SK-N-SH (cell line): ENCODE data around the gene MAST2. TPM values are rescaled to one million over a fixed set of nuclear protein-coding genes. Genes with fewer than 3 reads are reported as not detected.

Experiments
- CTCF ChIA-PET: fragments of 300-600, 350-600 bp; formaldehyde crosslinking; extraction: SDS; loops from one replicate; lab custom pipeline; 2021; lab: Yijun Ruan, JAX
- POLR2A ChIA-PET: fragments of 350-600 bp; sonication (Branson Sonifier 250); formaldehyde crosslinking; extraction: SDS; loops from one replicate; lab custom pipeline; 2020; ENCODE audit warnings: antibody characterized with exemption, inconsistent platforms; lab: Yijun Ruan, JAX
- DNase-seq: peaks from one replicate; pipeline ENCODE4 v3.0.0; 2012
- H2AFZ ChIP-seq: fragments of 200-600 bp; sonication (generic); 2 replicates; pipeline ENCODE4 v1.8.1; 2016; ENCODE audit warnings: antibody characterized with exemption, mild to moderate bottlenecking, low read depth
- H3F3A ChIP-seq: fragments of 200-600 bp; sonication (generic); replicated peaks from 2 replicates; pipeline ENCODE3; 2016; ENCODE audit warnings: antibody characterized with exemption, mild to moderate bottlenecking; ENCODE audit not compliant: insufficient read depth
- H3K27ac ChIP-seq, 2 experiments: fragments of 200-500 bp in 1 of 2; fragments of 200-600 bp in 1 of 2; sonication (Bioruptor generic) in 1 of 2; sonication (generic), shearing (Covaris generic) in 1 of 2; 2 replicates each; pipeline versions ENCODE4 v1.5.1 to v1.6.1; 2014 to 2016; ENCODE audit warnings: low read depth in 2 of 2, inconsistent platforms in 1 of 2, low read length in 1 of 2, mild to moderate bottlenecking in 1 of 2, mixed read lengths in 1 of 2
- H3K27me3 ChIP-seq: fragments of 200-600 bp; sonication (generic), shearing (Covaris generic); 2 replicates; pipeline ENCODE4 v1.6.1; 2016; ENCODE audit warnings: mixed run types; ENCODE audit not compliant: insufficient read depth
- H3K36me3 ChIP-seq, 2 experiments: fragments of 200-500 bp in 1 of 2; fragments of 200-600 bp in 1 of 2; sonication (Bioruptor generic) in 1 of 2; sonication (generic) in 1 of 2; replicated peaks in 1 of 2; 2 replicates each; pipeline versions ENCODE3 to v1.5.1; 2014 to 2016; ENCODE audit warnings: low read length in 1 of 2, mild to moderate bottlenecking in 1 of 2; ENCODE audit not compliant: insufficient read depth in 2 of 2, control insufficient read depth in 1 of 2
- H3K4me1 ChIP-seq, 2 experiments: fragments of 200-500 bp in 1 of 2; fragments of 200-600 bp in 1 of 2; sonication (Bioruptor generic) in 1 of 2; sonication (generic), shearing (Covaris generic) in 1 of 2; 2 replicates each; pipeline versions ENCODE4 v1.5.1 to v1.6.1; 2014 to 2016; ENCODE audit warnings: low read depth in 1 of 2, low read length in 1 of 2, mixed run types in 1 of 2; ENCODE audit not compliant: insufficient read depth in 2 of 2, control insufficient read depth in 1 of 2
- H3K4me2 ChIP-seq: fragments of 200-600 bp; sonication (generic), shearing (Covaris generic); 2 replicates; pipeline ENCODE4 v1.6.1; 2017; ENCODE audit warnings: mixed run types
- H3K4me3 ChIP-seq, 2 experiments: fragments of 200-500 bp in 1 of 2; fragments of 200-600 bp in 1 of 2; sonication (Bioruptor generic) in 1 of 2; sonication (generic), shearing (Covaris generic) in 1 of 2; 2 replicates each; pipeline versions ENCODE4 v1.5.1 to v1.8.1; 2014 to 2016; ENCODE audit warnings: low read depth in 2 of 2, inconsistent platforms in 1 of 2, low read length in 1 of 2, mild to moderate bottlenecking in 1 of 2, mixed read lengths in 1 of 2, moderate library complexity in 1 of 2
- H3K79me2 ChIP-seq: fragments of 200-600 bp; sonication (generic); 2 replicates; pipeline ENCODE4 v1.8.1; 2017; ENCODE audit warnings: mild to moderate bottlenecking; ENCODE audit not compliant: insufficient read depth
- H3K9ac ChIP-seq: fragments of 200-600 bp; sonication (generic); 2 replicates; pipeline ENCODE4 v1.6.1; 2017; ENCODE audit warnings: mixed run types
- H3K9me2 ChIP-seq: fragments of 200-600 bp; sonication (generic); 2 replicates; pipeline ENCODE4 v1.6.1; 2017; ENCODE audit warnings: mixed run types
- H3K9me3 ChIP-seq: fragments of 200-600 bp; sonication (generic); 2 replicates; pipeline ENCODE4 v1.6.1; 2017; ENCODE audit warnings: mixed run types, mild to moderate bottlenecking, moderate library complexity
- H4K20me1 ChIP-seq: fragments of 200-600 bp; sonication (generic); 2 replicates; pipeline ENCODE4 v1.6.1; 2017; ENCODE audit warnings: mild to moderate bottlenecking, mixed run types; ENCODE audit not compliant: insufficient read depth
- ELF1 ChIP-seq: IDR thresholded peaks from 2 replicates; pipeline ENCODE4 v1.4.0; 2012
- EP300 ChIP-seq, 2 experiments: IDR thresholded peaks; 2 replicates each; pipeline versions ENCODE4 v1.4.0 to v1.6.1; 2012; ENCODE audit warnings: borderline replicate concordance in 1 of 2, low read depth in 1 of 2, low read length in 1 of 2
- FOXJ3 ChIP-seq: sonication (generic); formaldehyde crosslinking; IDR thresholded peaks from 2 replicates; pipeline ENCODE4 v1.5.1; 2020; ENCODE audit warnings: mild to moderate bottlenecking, missing genetic modification reagents
- GABPA ChIP-seq: IDR thresholded peaks from 2 replicates; pipeline ENCODE4 v1.4.0; 2012; ENCODE audit warnings: low read depth, mild to moderate bottlenecking
- JUND ChIP-seq: IDR thresholded peaks from 2 replicates; pipeline ENCODE4 v1.4.0; 2012
- MEF2A ChIP-seq: IDR thresholded peaks from 2 replicates; pipeline ENCODE4 v1.4.0; 2012; ENCODE audit warnings: low read depth, borderline replicate concordance
- MXI1 ChIP-seq: IDR thresholded peaks from 2 replicates; pipeline ENCODE4 v1.6.1; 2012; ENCODE audit warnings: mild to moderate bottlenecking, low read depth, low read length, improper control_type of control experiment
- POLR2AphosphoS5 ChIP-seq: IDR thresholded peaks from 2 replicates; pipeline ENCODE4 v1.6.1; 2012; ENCODE audit warnings: low read depth, low read length
- RAD21 ChIP-seq: IDR thresholded peaks from 2 replicates; pipeline ENCODE4 v1.6.1; 2012; ENCODE audit warnings: mild to moderate bottlenecking, low read length
- RCOR1 ChIP-seq: fragments of 150-350 bp; IDR thresholded peaks from 2 replicates; pipeline ENCODE4 v1.6.1; 2017; ENCODE audit warnings: antibody characterized with exemption, low read length
- RXRA ChIP-seq: IDR thresholded peaks from 2 replicates; pipeline ENCODE4 v1.4.0; 2012; ENCODE audit warnings: low read depth, mild to moderate bottlenecking, borderline replicate concordance
- SMC3 ChIP-seq: IDR thresholded peaks from 2 replicates; pipeline ENCODE4 v1.6.1; 2012; ENCODE audit warnings: low read depth, low read length, improper control_type of control experiment
- TCF12 ChIP-seq: IDR thresholded peaks from 2 replicates; pipeline ENCODE4 v1.4.0; 2012
- TEAD4 ChIP-seq: IDR thresholded peaks from 2 replicates; pipeline ENCODE4 v1.4.0; 2012; ENCODE audit warnings: mild to moderate bottlenecking, borderline replicate concordance; ENCODE audit not compliant: insufficient read depth
- WGBS: methylation state at CpG from one replicate; pipeline ENCODE4 v1.1.6; 2017; ENCODE audit warnings: low lambda C conversion rate; 5-methylcytosine and 5-hydroxymethylcytosine counted together
- polyA plus RNA-seq, 3 experiments: library from polyadenylated mRNA; depleted of rRNA; stranded (reverse); fragments of >200 nt; gene quantifications; 2 replicates each; pipeline ENCODE4 v1.2.3, GENCODE V29; 2012
- TF ChIP-seq, protein P1 (sequence below): IDR thresholded peaks from 2 replicates; pipeline ENCODE4 v1.4.0; 2012; ENCODE audit warnings: low read depth, borderline replicate concordance
- TF ChIP-seq, protein P2 (sequence below): fragments of 150-350 bp; IDR thresholded peaks from 2 replicates; pipeline ENCODE4 v1.6.1; 2017; ENCODE audit warnings: antibody characterized with exemption, low read length, low read depth, borderline replicate concordance
- TF ChIP-seq, protein P3 (sequence below): IDR thresholded peaks from 2 replicates; pipeline ENCODE4 v1.6.1; 2012; ENCODE audit warnings: mild to moderate bottlenecking, low read depth, low read length, moderate library complexity
- TF ChIP-seq, protein P4 (sequence below): IDR thresholded peaks from 2 replicates; pipeline ENCODE4 v1.4.0; 2012; ENCODE audit warnings: low read depth

The MAST2 gene
- polyA plus RNA-seq, 1 of the 3 experiments (the other 2 are of a cell fraction) = 53.4 TPM

DNA sequence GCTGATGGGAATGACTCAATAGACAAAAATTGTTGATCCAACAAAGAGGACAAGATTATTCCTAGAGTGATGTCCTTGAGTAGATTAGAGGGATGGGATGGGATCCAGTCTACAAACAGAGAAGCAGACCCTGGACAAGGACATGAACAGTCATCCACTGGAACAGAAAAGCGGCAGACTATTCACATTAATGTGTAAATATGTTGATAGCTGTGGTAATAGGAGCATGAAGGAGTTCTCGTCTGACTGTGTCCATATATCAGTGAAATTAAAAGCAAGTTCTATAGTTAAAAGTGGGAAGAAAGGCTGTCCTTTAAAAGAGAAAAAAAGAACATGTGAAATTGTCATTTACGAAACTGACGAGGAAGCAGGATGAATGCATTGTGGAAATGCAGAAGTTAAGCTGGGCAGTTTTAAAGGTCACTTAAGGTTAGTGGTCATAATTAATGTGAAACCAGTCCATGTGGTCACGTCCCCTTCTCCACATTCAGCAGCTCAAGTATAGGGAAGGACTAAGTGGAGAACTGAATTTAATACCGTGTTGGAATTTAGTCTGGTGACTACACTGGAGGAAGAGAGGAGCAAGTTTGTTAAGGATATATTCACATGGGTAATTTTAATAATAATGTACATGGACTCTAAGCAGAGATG is 266.9 kb downstream of the MAST2 start:
- no peak for DNase-seq
- ChIA-PET POLR2A (no interaction called here), CTCF (no interaction called here)
- TF ChIP-seq POLR2AphosphoS5 = no peak
- TF ChIP-seq MXI1 = no peak
- no peak for TF ChIP-seq MEF2A
- no peak for TF ChIP-seq EP300 (IDR thresholded peaks at IDR 0.05; ENCODE audit: borderline replicate concordance in 1 of 2, low read depth in 1 of 2, low read length in 1 of 2)
- no peak for TF ChIP-seq RCOR1
- TF ChIP-seq SMC3 = no peak
- TF ChIP-seq JUND = no peak
- no peak for TF ChIP-seq RAD21
- TF ChIP-seq TCF12 = no peak
- TF ChIP-seq, protein P1, sequence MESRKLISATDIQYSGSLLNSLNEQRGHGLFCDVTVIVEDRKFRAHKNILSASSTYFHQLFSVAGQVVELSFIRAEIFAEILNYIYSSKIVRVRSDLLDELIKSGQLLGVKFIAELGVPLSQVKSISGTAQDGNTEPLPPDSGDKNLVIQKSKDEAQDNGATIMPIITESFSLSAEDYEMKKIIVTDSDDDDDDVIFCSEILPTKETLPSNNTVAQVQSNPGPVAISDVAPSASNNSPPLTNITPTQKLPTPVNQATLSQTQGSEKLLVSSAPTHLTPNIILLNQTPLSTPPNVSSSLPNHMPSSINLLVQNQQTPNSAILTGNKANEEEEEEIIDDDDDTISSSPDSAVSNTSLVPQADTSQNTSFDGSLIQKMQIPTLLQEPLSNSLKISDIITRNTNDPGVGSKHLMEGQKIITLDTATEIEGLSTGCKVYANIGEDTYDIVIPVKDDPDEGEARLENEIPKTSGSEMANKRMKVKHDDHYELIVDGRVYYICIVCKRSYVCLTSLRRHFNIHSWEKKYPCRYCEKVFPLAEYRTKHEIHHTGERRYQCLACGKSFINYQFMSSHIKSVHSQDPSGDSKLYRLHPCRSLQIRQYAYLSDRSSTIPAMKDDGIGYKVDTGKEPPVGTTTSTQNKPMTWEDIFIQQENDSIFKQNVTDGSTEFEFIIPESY = no peak
- no peak for TF ChIP-seq TEAD4
- no peak for TF ChIP-seq ELF1
- TF ChIP-seq, protein P2, sequence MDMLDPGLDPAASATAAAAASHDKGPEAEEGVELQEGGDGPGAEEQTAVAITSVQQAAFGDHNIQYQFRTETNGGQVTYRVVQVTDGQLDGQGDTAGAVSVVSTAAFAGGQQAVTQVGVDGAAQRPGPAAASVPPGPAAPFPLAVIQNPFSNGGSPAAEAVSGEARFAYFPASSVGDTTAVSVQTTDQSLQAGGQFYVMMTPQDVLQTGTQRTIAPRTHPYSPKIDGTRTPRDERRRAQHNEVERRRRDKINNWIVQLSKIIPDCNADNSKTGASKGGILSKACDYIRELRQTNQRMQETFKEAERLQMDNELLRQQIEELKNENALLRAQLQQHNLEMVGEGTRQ = no peak
- TF ChIP-seq, protein P3, sequence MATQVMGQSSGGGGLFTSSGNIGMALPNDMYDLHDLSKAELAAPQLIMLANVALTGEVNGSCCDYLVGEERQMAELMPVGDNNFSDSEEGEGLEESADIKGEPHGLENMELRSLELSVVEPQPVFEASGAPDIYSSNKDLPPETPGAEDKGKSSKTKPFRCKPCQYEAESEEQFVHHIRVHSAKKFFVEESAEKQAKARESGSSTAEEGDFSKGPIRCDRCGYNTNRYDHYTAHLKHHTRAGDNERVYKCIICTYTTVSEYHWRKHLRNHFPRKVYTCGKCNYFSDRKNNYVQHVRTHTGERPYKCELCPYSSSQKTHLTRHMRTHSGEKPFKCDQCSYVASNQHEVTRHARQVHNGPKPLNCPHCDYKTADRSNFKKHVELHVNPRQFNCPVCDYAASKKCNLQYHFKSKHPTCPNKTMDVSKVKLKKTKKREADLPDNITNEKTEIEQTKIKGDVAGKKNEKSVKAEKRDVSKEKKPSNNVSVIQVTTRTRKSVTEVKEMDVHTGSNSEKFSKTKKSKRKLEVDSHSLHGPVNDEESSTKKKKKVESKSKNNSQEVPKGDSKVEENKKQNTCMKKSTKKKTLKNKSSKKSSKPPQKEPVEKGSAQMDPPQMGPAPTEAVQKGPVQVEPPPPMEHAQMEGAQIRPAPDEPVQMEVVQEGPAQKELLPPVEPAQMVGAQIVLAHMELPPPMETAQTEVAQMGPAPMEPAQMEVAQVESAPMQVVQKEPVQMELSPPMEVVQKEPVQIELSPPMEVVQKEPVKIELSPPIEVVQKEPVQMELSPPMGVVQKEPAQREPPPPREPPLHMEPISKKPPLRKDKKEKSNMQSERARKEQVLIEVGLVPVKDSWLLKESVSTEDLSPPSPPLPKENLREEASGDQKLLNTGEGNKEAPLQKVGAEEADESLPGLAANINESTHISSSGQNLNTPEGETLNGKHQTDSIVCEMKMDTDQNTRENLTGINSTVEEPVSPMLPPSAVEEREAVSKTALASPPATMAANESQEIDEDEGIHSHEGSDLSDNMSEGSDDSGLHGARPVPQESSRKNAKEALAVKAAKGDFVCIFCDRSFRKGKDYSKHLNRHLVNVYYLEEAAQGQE = no peak
- TF ChIP-seq FOXJ3 (CRISPR knock-in tag) = no peak
- TF ChIP-seq, protein P4, sequence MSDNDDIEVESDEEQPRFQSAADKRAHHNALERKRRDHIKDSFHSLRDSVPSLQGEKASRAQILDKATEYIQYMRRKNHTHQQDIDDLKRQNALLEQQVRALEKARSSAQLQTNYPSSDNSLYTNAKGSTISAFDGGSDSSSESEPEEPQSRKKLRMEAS = no peak
- no peak for TF ChIP-seq GABPA
- TF ChIP-seq RXRA = no peak
- no peak overlapping the region for H3K4me2 ChIP-seq
- no peaks in the 10 kb centered on the region for H3K9me2 ChIP-seq
- no peaks in the 10 kb centered on the region; a peak in 1 of 4 replicates for H3K4me1 ChIP-seq
- H2AFZ ChIP-seq = no peak overlapping the region
- no peaks in the 10 kb centered on the region for H3K27me3 ChIP-seq
- H3K79me2 ChIP-seq = no peaks in the 10 kb centered on the region
- peaks cover 4% of the 10 kb centered on the region for H3F3A ChIP-seq
- H4K20me1 ChIP-seq = no peaks in the 10 kb centered on the region
- H3K36me3 ChIP-seq = peaks cover 10 to 43% of the 10 kb centered on the region in 2 experiments
- H3K4me3 ChIP-seq = no peak overlapping the region
- H3K9ac ChIP-seq = no peak overlapping the region
- no peaks in the 10 kb centered on the region for H3K9me3 ChIP-seq
- H3K27ac ChIP-seq = no peak overlapping the region
- 95% methylated on average over 6 of the region's 6 CpGs for WGBS
